ENCODE measurements around the gene GPD1. TPM values are rescaled to one million over a fixed set of nuclear protein-coding genes. Genes with fewer than 3 reads are reported as not detected.

Gene GPD1
- total RNA-seq, 6 experiments from 2014 or later, result 43.6 to 210 (median 110) TPM

GRCh38 chr12:50057896-50058670 is 45.7 kb upstream of the GPD1 start:
- peak overlapping the region in 2 of 3 donors; percentile 21 to 55 for H3K4me3 ChIP-seq
- H3K27me3 ChIP-seq, result no peaks in the 10 kb centered on the region
- WGBS (ENCODE audit: insufficient coverage, low coverage, low lambda C conversion rate, missing lambda C conversion rate), result no CpG with 5 or more reads among the region's 30 CpGs
- intact Hi-C loops (cut with DNase I), result loop anchor here (5.0 kb wide), 2 partner anchors 86 to 91 kb away; partner anchors contain the start of gene AQP6 (in 1 of the 2)
- DNase-seq, result peak in 1 of 3 donors; percentile 40
- TF ChIP-seq, protein P1, sequence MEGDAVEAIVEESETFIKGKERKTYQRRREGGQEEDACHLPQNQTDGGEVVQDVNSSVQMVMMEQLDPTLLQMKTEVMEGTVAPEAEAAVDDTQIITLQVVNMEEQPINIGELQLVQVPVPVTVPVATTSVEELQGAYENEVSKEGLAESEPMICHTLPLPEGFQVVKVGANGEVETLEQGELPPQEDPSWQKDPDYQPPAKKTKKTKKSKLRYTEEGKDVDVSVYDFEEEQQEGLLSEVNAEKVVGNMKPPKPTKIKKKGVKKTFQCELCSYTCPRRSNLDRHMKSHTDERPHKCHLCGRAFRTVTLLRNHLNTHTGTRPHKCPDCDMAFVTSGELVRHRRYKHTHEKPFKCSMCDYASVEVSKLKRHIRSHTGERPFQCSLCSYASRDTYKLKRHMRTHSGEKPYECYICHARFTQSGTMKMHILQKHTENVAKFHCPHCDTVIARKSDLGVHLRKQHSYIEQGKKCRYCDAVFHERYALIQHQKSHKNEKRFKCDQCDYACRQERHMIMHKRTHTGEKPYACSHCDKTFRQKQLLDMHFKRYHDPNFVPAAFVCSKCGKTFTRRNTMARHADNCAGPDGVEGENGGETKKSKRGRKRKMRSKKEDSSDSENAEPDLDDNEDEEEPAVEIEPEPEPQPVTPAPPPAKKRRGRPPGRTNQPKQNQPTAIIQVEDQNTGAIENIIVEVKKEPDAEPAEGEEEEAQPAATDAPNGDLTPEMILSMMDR (IDR thresholded peaks at IDR 0.05), result no peak
- no peak for TF ChIP-seq POLR2A (IDR thresholded peaks at IDR 0.05)
- H3K36me3 ChIP-seq, result no peaks in the 10 kb centered on the region
- ATAC-seq, result no peak
- no peak overlapping the region for H3K27ac ChIP-seq
- no peaks in the 10 kb centered on the region for H3K9me3 ChIP-seq
- H3K4me1 ChIP-seq, result peaks cover 0 to 7% (median 0%) of the 10 kb centered on the region in 4 donors

DNA sequence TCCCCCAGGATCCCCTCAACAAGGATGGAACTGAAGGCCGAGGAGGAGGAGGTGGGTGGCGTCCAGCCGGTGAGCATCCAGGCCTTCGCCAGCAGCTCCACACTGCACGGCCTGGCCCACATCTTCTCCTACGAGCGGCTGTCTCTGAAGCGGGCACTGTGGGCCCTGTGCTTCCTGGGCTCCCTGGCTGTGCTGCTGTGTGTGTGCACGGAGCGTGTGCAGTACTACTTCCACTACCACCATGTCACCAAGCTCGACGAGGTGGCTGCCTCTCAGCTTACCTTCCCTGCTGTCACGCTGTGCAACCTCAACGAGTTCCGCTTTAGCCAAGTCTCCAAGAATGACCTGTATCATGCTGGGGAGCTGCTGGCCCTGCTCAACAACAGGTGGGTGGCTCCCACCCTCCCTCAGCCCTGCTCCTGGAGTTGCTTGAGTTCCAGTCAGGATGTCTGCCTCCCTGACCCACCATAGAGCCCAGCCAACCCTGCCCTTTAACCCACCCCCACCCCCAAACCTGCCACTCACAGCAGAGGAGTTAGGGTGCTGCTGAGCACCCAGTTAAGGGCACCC is 45.0 kb upstream of the GPD1 start:
- H3K27me3 ChIP-seq, result no peaks in the 10 kb centered on the region
- WGBS (ENCODE audit: insufficient coverage, low coverage, low lambda C conversion rate, missing lambda C conversion rate), result no CpG with 5 or more reads among the region's 15 CpGs
- intact Hi-C loops (cut with DNase I), result loop anchor here (5.0 kb wide), 2 partner anchors 87 to 92 kb away; partner anchors contain the start of gene AQP6 (in 1 of the 2)

GRCh38 chr12:50059440-50060119 is 44.2 kb upstream of the GPD1 start:
- intact Hi-C loops (cut with DNase I), result loop anchor here (5.0 to 10.0 kb wide), 3 partner anchors 87 to 185 kb away; partner anchors contain the start of gene AQP6 (in 1 of the 2)
- DNase-seq, result no peak
- WGBS (ENCODE audit: insufficient coverage, low coverage, low lambda C conversion rate, missing lambda C conversion rate), result 68% methylated on average over 8 of the region's 12 CpGs

More for the DNA sequence above, 45.0 kb upstream of the GPD1 start:
- no peaks in the 10 kb centered on the region for H3K36me3 ChIP-seq
- DNase-seq (peak in 1 of 3 donors; percentile 39), ATAC-seq (no peak)
- no peak overlapping the region for H3K4me3 ChIP-seq
- H3K27ac ChIP-seq, result no peak overlapping the region
- peaks cover 0 to 7% (median 0%) of the 10 kb centered on the region in 4 donors for H3K4me1 ChIP-seq
- no peaks in the 10 kb centered on the region for H3K9me3 ChIP-seq
- TF ChIP-seq, protein P1 (IDR thresholded peaks at IDR 0.05), result no peak
- no peak for TF ChIP-seq POLR2A (IDR thresholded peaks at IDR 0.05)

GRCh38 chr12:50060120-50060468 is 43.7 kb upstream of the GPD1 start:
- intact Hi-C loops (cut with DNase I), result loop anchor here in 1 of 2 donors (10.0 kb wide), 1 partner anchor 185 kb away; no protein-coding TSS in a partner anchor
- Histone ChIP-seq H3K4me3 (no peak overlapping the region), H3K36me3 (no peaks in the 10 kb centered on the region), H3K27ac (no peak overlapping the region), H3K9me3 (no peaks in the 10 kb centered on the region), H3K27me3 (no peaks in the 10 kb centered on the region), H3K4me1 (peaks cover 0 to 7% (median 0%) of the 10 kb centered on the region in 4 donors)
- no peak for DNase-seq
- WGBS (ENCODE audit: insufficient coverage, low coverage, low lambda C conversion rate, missing lambda C conversion rate), result 0% methylated on average over 1 of the region's 4 CpGs
- no peak for ATAC-seq
- TF ChIP-seq POLR2A (IDR thresholded peaks at IDR 0.05), result no peak
- TF ChIP-seq, protein P1 (IDR thresholded peaks at IDR 0.05), result no peak

More at GRCh38 chr12:50059440-50060119, 44.2 kb upstream of the GPD1 start:
- Histone ChIP-seq H3K36me3 (no peaks in the 10 kb centered on the region), H3K9me3 (no peaks in the 10 kb centered on the region), H3K27me3 (no peaks in the 10 kb centered on the region), H3K27ac (no peak overlapping the region), H3K4me1 (peaks cover 0 to 7% (median 0%) of the 10 kb centered on the region in 4 donors), H3K4me3 (no peak overlapping the region)
- TF ChIP-seq, protein P1 (IDR thresholded peaks at IDR 0.05), result no peak
- TF ChIP-seq POLR2A (IDR thresholded peaks at IDR 0.05), result no peak
- no peak for ATAC-seq

Data from right lobe of liver (tissue), 6 donors.